Stimulated activated memory B cell treated with anti-CD40 and anti-IgM and Interleukin-4, amounts not matched to agents 10 μg/mL and 1 μg/mL and 100 μg/mL, for 72 hours (primary cell): Measurements from ENCODE around the gene EVC.

Experiments used
- ATAC-seq: fragments of 150-1000 bp; cut with Tn5 transposase; 2 replicates; pipeline ENCODE4 v1.10.0; 2021
- H3K27ac Mint-ChIP-seq: one replicate; pipeline ENCODE4 v1.8.0; 2022; ENCODE audit warnings: mild to moderate bottlenecking, mixed read lengths
- H3K27me3 Mint-ChIP-seq: one replicate; pipeline ENCODE4 v1.8.0; 2022; ENCODE audit warnings: mixed read lengths
- H3K36me3 Mint-ChIP-seq: one replicate; pipeline ENCODE4 v1.8.0; 2022; ENCODE audit warnings: mixed read lengths
- H3K4me1 Mint-ChIP-seq: one replicate; pipeline ENCODE4 v1.8.0; 2022; ENCODE audit warnings: mixed read lengths
- H3K4me3 Mint-ChIP-seq: one replicate; pipeline ENCODE4 v1.8.0; 2022; ENCODE audit warnings: mild to moderate bottlenecking, moderate library complexity, mixed read lengths
- H3K9me3 Mint-ChIP-seq: one replicate; pipeline ENCODE4 v1.8.0; 2022; ENCODE audit warnings: mixed read lengths

The EVC gene

DNA sequence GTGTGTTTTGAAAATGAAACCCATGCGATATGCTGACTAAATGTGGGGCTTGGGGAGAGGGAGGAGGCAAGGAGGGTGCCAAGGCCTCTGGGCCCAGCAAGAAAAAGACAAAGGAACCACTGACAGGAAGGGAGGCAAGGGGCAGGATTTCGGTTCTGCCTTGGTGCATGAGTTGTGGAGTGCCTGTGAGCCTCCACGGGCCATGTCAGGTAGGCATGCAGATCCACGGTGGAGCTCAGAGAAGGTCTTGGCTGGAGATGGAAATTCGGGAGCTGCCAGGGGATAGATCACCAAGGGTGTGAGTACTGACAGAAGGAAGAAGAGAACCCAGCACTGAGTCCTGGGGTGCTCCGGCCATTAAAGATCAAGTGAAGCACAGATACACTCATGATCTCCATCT, 6.7 kb upstream of the EVC start:
- H3K27me3 Mint-ChIP-seq = peaks cover 38% of the 10 kb centered on the region
- no peaks in the 10 kb centered on the region for H3K4me1 Mint-ChIP-seq
- H3K9me3 Mint-ChIP-seq = peaks cover 15% of the 10 kb centered on the region
- no peaks in the 10 kb centered on the region for H3K36me3 Mint-ChIP-seq
- no peak overlapping the region for H3K27ac Mint-ChIP-seq
- no peak overlapping the region for H3K4me3 Mint-ChIP-seq
- ATAC-seq = no peak

DNA sequence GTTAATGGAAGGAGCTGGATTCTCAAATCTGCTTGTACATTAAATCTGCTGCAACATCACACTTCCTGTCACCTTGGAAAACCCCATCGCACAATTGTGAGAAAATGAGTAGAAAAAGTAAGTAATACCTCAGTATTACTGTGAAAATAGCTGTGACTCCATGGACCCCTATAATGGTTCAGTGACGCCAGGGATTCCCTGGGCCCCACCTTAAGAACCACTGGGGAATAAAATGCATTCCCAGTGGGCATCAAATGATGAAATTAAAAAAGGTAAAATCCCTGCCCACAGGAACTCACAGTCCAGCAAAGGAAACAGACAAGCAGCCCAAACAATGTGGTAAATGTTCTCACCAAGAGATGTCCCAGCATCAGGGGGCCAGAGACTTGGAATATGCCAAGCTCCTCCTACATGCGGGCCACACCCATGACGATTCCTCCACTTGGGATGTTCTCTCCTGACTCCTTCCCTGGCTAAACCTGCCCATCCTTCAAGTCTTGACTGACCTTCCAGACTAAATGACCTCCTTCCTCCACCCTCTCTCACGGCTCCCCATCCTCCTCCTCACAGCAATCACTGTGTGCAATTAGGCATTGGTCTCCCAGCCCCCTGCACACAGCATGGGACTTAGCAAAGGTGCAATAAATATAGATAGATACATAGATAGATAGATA, 5.2 kb upstream of the EVC start:
- peaks cover 5% of the 10 kb centered on the region for H3K4me1 Mint-ChIP-seq
- peaks cover 15% of the 10 kb centered on the region for H3K9me3 Mint-ChIP-seq
- H3K27ac Mint-ChIP-seq = no peak overlapping the region
- H3K4me3 Mint-ChIP-seq = no peak overlapping the region
- ATAC-seq = no peak
- peaks cover 53% of the 10 kb centered on the region for H3K27me3 Mint-ChIP-seq
- H3K36me3 Mint-ChIP-seq = no peaks in the 10 kb centered on the region

GRCh38 chr4:5706486-5707290, 4.3 kb upstream of the EVC start:
- H3K4me1 Mint-ChIP-seq = peaks cover 6% of the 10 kb centered on the region
- H3K27me3 Mint-ChIP-seq = peaks cover 52% of the 10 kb centered on the region
- no peaks in the 10 kb centered on the region for H3K36me3 Mint-ChIP-seq
- peaks cover 13% of the 10 kb centered on the region for H3K9me3 Mint-ChIP-seq
- H3K27ac Mint-ChIP-seq = no peak overlapping the region
- no peak for ATAC-seq
- no peak overlapping the region for H3K4me3 Mint-ChIP-seq

- Mint-ChIP-seq H3K4me3 (no peak overlapping the region), H3K27me3 (peaks cover 45% of the 10 kb centered on the region)
Observed at GRCh38 chr4:5707366-5707765, 3.6 kb upstream of the EVC start.

GRCh38 chr4:5707778-5708448, 3.1 kb upstream of the EVC start:
- no peak for ATAC-seq
- Mint-ChIP-seq H3K27me3 (peaks cover 44% of the 10 kb centered on the region), H3K36me3 (no peaks in the 10 kb centered on the region), H3K4me1 (peaks cover 6% of the 10 kb centered on the region), H3K27ac (no peak overlapping the region), H3K9me3 (peaks cover 12% of the 10 kb centered on the region), H3K4me3 (peak overlapping the region; percentile 27)

More at GRCh38 chr4:5707366-5707765, 3.6 kb upstream of the EVC start:
- H3K9me3 Mint-ChIP-seq = peaks cover 9% of the 10 kb centered on the region
- no peak for ATAC-seq
- no peaks in the 10 kb centered on the region for H3K36me3 Mint-ChIP-seq
- H3K27ac Mint-ChIP-seq = no peak overlapping the region
- peaks cover 6% of the 10 kb centered on the region for H3K4me1 Mint-ChIP-seq

GRCh38 chr4:5708449-5709206, 2.4 kb upstream of the EVC start, which contains the start of gene EVC2:
Gene EVC2, minus strand, starts transcription at chr4:5708559. Its CDS starts 46 bp downstream, at chr4:5708513.
- no peak within 1 kb of the TSS for H3K27ac Mint-ChIP-seq
- no peak for ATAC-seq
- peaks cover 10% of the 10 kb centered on the region for H3K9me3 Mint-ChIP-seq
- no peaks in the 10 kb centered on the region for H3K36me3 Mint-ChIP-seq
- H3K27me3 Mint-ChIP-seq = peaks cover 45% of the 10 kb centered on the region
- H3K4me1 Mint-ChIP-seq = peaks cover 6% of the 10 kb centered on the region
- peak within 1 kb of the TSS; percentile 27 for H3K4me3 Mint-ChIP-seq

- Mint-ChIP-seq H3K4me1 (peaks cover 6% of the 10 kb centered on the region), H3K9me3 (peaks cover 7% of the 10 kb centered on the region), H3K36me3 (no peaks in the 10 kb centered on the region), H3K4me3 (no peak overlapping the region), H3K27me3 (peaks cover 51% of the 10 kb centered on the region), H3K27ac (no peak overlapping the region)
- ATAC-seq = no peak
Observed at GRCh38 chr4:5709207-5709575, 1.8 kb upstream of the EVC start.

- Mint-ChIP-seq H3K27ac (no peak overlapping the region), H3K36me3 (no peaks in the 10 kb centered on the region), H3K9me3 (peaks cover 10% of the 10 kb centered on the region), H3K4me3 (peak overlapping the region; percentile 57), H3K4me1 (peaks cover 6% of the 10 kb centered on the region), H3K27me3 (peaks cover 52% of the 10 kb centered on the region)
- peak; percentile 22 for ATAC-seq
Observed at GRCh38 chr4:5710065-5710960, 688 bp upstream of the EVC start.

GRCh38 chr4:5711479-5712184, 631 bp downstream of the EVC start:
- Mint-ChIP-seq H3K4me3 (no peak overlapping the region), H3K4me1 (peaks cover 6% of the 10 kb centered on the region), H3K27ac (no peak overlapping the region), H3K27me3 (peaks cover 45% of the 10 kb centered on the region), H3K36me3 (no peaks in the 10 kb centered on the region), H3K9me3 (peaks cover 10% of the 10 kb centered on the region)
- no peak for ATAC-seq

DNA sequence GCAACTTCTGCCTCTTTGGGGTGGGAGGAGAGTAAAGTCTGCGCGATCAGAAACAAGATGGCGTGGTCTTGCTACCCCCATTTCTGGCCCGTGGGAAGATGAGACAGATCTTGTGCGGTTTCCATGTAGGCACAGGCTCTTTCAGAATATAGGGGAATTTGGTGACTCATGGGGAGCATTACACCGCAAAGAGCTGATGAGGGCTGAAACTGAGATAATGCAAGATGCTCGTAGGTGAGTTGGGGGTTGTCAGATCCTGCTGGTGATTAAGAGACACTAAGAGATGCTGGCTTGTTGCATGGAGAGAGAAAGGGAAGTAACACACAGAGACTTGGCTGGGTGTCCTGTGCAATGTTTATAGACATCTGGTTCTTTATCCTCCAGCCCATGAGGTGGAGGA, 1.5 kb downstream of the EVC start:
- peaks cover 17% of the 10 kb centered on the region for H3K9me3 Mint-ChIP-seq
- ATAC-seq = no peak
- no peak overlapping the region for H3K4me3 Mint-ChIP-seq
- H3K4me1 Mint-ChIP-seq = peaks cover 6% of the 10 kb centered on the region
- H3K27me3 Mint-ChIP-seq = peaks cover 36% of the 10 kb centered on the region
- no peaks in the 10 kb centered on the region for H3K36me3 Mint-ChIP-seq
- H3K27ac Mint-ChIP-seq = no peak overlapping the region

- H3K4me1 Mint-ChIP-seq = peaks cover 6% of the 10 kb centered on the region
- no peaks in the 10 kb centered on the region for H3K36me3 Mint-ChIP-seq
- H3K9me3 Mint-ChIP-seq = peaks cover 20% of the 10 kb centered on the region
- H3K27ac Mint-ChIP-seq = no peak overlapping the region
- H3K27me3 Mint-ChIP-seq = peaks cover 33% of the 10 kb centered on the region
- H3K4me3 Mint-ChIP-seq = no peak overlapping the region
- no peak for ATAC-seq
Observed at GRCh38 chr4:5712931-5713330, 1.9 kb downstream of the EVC start.

DNA sequence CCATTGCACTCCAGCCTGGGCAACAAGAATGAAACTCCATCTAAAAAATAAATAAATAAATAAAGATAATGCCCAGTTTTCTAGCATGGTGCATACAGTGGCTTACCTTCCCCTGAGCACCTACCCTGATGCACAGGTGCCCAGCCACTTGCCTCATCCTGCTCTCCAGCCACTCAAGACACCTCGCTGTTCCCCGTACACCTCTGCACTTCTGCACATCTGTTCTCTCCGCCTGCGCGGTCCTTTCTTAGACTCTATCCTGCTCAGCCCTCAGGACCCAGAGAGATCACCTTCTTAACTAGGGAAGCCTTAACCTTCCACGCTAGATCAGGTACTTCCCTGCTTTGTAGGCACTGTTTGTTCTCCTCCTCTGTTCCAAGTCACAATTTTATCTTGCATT, 2.9 kb downstream of the EVC start:
- Mint-ChIP-seq H3K4me1 (peaks cover 6% of the 10 kb centered on the region), H3K27ac (no peak overlapping the region), H3K9me3 (peaks cover 20% of the 10 kb centered on the region), H3K36me3 (no peaks in the 10 kb centered on the region), H3K27me3 (peaks cover 30% of the 10 kb centered on the region), H3K4me3 (no peak overlapping the region)
- ATAC-seq = no peak

GRCh38 chr4:5715357-5715756, 4.4 kb downstream of the EVC start:
- Mint-ChIP-seq H3K36me3 (no peaks in the 10 kb centered on the region), H3K9me3 (peaks cover 20% of the 10 kb centered on the region), H3K4me3 (no peak overlapping the region), H3K4me1 (peaks cover 6% of the 10 kb centered on the region), H3K27me3 (peaks cover 15% of the 10 kb centered on the region), H3K27ac (no peak overlapping the region)
- no peak for ATAC-seq

- peaks cover 20% of the 10 kb centered on the region for H3K9me3 Mint-ChIP-seq
- H3K4me3 Mint-ChIP-seq = no peak overlapping the region
- peaks cover 8% of the 10 kb centered on the region for H3K27me3 Mint-ChIP-seq
- H3K36me3 Mint-ChIP-seq = no peaks in the 10 kb centered on the region
- no peak overlapping the region for H3K27ac Mint-ChIP-seq
- no peak for ATAC-seq
- H3K4me1 Mint-ChIP-seq = no peaks in the 10 kb centered on the region
Observed at GRCh38 chr4:5716391-5716790, 5.4 kb downstream of the EVC start.
